Panc1 (cell line): Measurements from ENCODE around the gene NEK4. TPM values are rescaled to one million over a fixed set of nuclear protein-coding genes. Genes with fewer than 3 reads are reported as not detected.

Source experiments
- ATAC-seq: fragments of 200-7000 bp; cut with Tn5 transposase; 2 replicates; pipeline ENCODE4 v1.9.1; 2020; ENCODE audit warnings: mild to moderate bottlenecking, moderate library complexity
- BruUV-seq: library from RNA; stranded (reverse); fragments of 400-500 nt; replicated peaks from 2 replicates; lab custom pipeline; 2021; lab: Mats Ljungman, UMichigan
- CTCF ChIA-PET: fragments of 300-600 bp; sonication (Branson Sonifier 250); formaldehyde crosslinking; loops from one replicate; lab custom pipeline; 2022; ENCODE audit warnings: antibody characterized with exemption; lab: Charles Lee
- POLR2A ChIA-PET: fragments of 300-600 bp; sonication (Branson Sonifier 250); formaldehyde crosslinking; loops from one replicate; lab custom pipeline; 2022; ENCODE audit warnings: antibody characterized with exemption; lab: Charles Lee
- DNase-seq: peaks from one replicate; pipeline ENCODE4 v3.0.0-alpha.2; 2010; ENCODE audit warnings: low read depth, low spot score
- H3K27ac ChIP-seq: 2 replicates; pipeline ENCODE4 v1.5.1; 2011; ENCODE audit warnings: mild to moderate bottlenecking, low read length, inconsistent platforms
- H3K27me3 ChIP-seq: fragments of 200-500 bp; sonication (Bioruptor generic); 2 replicates; pipeline ENCODE4 v1.6.0; 2014; ENCODE audit warnings: low read length, inconsistent platforms; ENCODE audit not compliant: control insufficient read depth, insufficient read depth
- H3K36me3 ChIP-seq: fragments of 200-500 bp; sonication (Bioruptor generic); 2 replicates; pipeline ENCODE4 v1.5.1; 2014; ENCODE audit warnings: inconsistent platforms, mild to moderate bottlenecking, low read length, moderate library complexity; ENCODE audit not compliant: control insufficient read depth, insufficient read depth
- H3K4me1 ChIP-seq: 2 replicates; pipeline ENCODE4 v1.5.1; 2011; ENCODE audit warnings: inconsistent platforms, mild to moderate bottlenecking, low read length, moderate library complexity; ENCODE audit not compliant: control insufficient read depth, insufficient read depth
- H3K4me3 ChIP-seq, 2 experiments: 2 replicates each; pipeline ENCODE4 v1.5.1; 2011 to 2012; ENCODE audit warnings: low read depth in 2 of 2, low read length in 2 of 2, mild to moderate bottlenecking in 2 of 2, inconsistent platforms in 1 of 2, moderate library complexity in 1 of 2
- H3K9me3 ChIP-seq: fragments of 200-500 bp; sonication (Bioruptor generic); 2 replicates; pipeline ENCODE4 v1.5.1; 2014; ENCODE audit warnings: low read depth, mild to moderate bottlenecking, inconsistent platforms, low read length, moderate library complexity; ENCODE audit not compliant: control insufficient read depth, insufficient read depth
- POLR2AphosphoS5 ChIP-seq: IDR thresholded peaks from 2 replicates; pipeline ENCODE4 v1.6.1; 2012; ENCODE audit warnings: mild to moderate bottlenecking, low read depth, low read length, moderate library complexity
- REST ChIP-seq, 2 experiments: IDR thresholded peaks; 2 replicates each; pipeline ENCODE4 v1.6.1; 2011 to 2012; ENCODE audit warnings: low read depth in 2 of 2, control low read depth in 1 of 2, low read length in 1 of 2, mild to moderate bottlenecking in 1 of 2, moderate library complexity in 1 of 2; ENCODE audit not compliant: insufficient read depth in 1 of 2
- SIN3A ChIP-seq: IDR thresholded peaks from 2 replicates; pipeline ENCODE4 v1.6.1; 2012; ENCODE audit warnings: low read depth, mild to moderate bottlenecking, low read length, moderate library complexity, borderline replicate concordance; ENCODE audit not compliant: insufficient read depth
- TCF7L2 ChIP-seq: IDR thresholded peaks from 2 replicates; pipeline ENCODE4 v1.6.1; 2011; ENCODE audit warnings: mild to moderate bottlenecking, low read depth, low read length, inconsistent platforms
- in situ Hi-C: cut with HindIII; loops from 2 replicates; pipeline ENCODE4 v1.10.0; 2016; ENCODE audit warnings: low sequenced_read_pairs, low pct_unique_long_range_greater_than_20kb
- intact Hi-C: fragments of 100-400 bp; cut with micrococcal nuclease; formaldehyde crosslinking; loops from one replicate; pipeline ENCODE4 v1.10.0; 2022; ENCODE audit not compliant: unreplicated experiment
- total RNA-seq: library from RNA; stranded (reverse); gene quantifications from one replicate; pipeline ENCODE4 v1.2.1, GENCODE V29; 2021; ENCODE audit not compliant: unreplicated experiment
- TF ChIP-seq, protein P1 (sequence below): fragments of 450-650 bp; IDR thresholded peaks from 2 replicates; pipeline ENCODE4 v1.5.1; 2017; ENCODE audit warnings: mild to moderate bottlenecking

Gene NEK4
- total RNA-seq, 1 experiment from 2014 or later: 22.9 TPM

- no peaks in the 10 kb centered on the region for H3K9me3 ChIP-seq
- no peak within 1 kb of the TSS for H3K27ac ChIP-seq
- in situ Hi-C loops (no loop called here), intact Hi-C loops (no loop called here)
- H3K27me3 ChIP-seq: no peaks in the 10 kb centered on the region
- H3K4me3 ChIP-seq: no peak within 1 kb of the TSS
- TF ChIP-seq POLR2AphosphoS5: no peak
- TF ChIP-seq SIN3A: no peak
- no peak for TF ChIP-seq REST (IDR thresholded peaks at IDR 0.05; ENCODE audit: insufficient read depth in 1 of 2, low read depth in 2 of 2, low read length in 1 of 2)
- TF ChIP-seq TCF7L2: no peak
- TF ChIP-seq, protein P1, sequence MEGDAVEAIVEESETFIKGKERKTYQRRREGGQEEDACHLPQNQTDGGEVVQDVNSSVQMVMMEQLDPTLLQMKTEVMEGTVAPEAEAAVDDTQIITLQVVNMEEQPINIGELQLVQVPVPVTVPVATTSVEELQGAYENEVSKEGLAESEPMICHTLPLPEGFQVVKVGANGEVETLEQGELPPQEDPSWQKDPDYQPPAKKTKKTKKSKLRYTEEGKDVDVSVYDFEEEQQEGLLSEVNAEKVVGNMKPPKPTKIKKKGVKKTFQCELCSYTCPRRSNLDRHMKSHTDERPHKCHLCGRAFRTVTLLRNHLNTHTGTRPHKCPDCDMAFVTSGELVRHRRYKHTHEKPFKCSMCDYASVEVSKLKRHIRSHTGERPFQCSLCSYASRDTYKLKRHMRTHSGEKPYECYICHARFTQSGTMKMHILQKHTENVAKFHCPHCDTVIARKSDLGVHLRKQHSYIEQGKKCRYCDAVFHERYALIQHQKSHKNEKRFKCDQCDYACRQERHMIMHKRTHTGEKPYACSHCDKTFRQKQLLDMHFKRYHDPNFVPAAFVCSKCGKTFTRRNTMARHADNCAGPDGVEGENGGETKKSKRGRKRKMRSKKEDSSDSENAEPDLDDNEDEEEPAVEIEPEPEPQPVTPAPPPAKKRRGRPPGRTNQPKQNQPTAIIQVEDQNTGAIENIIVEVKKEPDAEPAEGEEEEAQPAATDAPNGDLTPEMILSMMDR: no peak
- ChIA-PET CTCF (no interaction called here), POLR2A (no interaction called here)
- no peaks in the 10 kb centered on the region for H3K36me3 ChIP-seq
- BruUV-seq: no TSS peak
- no peaks in the 10 kb centered on the region for H3K4me1 ChIP-seq
- no peak for ATAC-seq
- no peak for DNase-seq
Measured at GRCh38 chr3:52794612-52795099, 23.9 kb upstream of the NEK4 start, which contains the start of gene ITIH3. Gene ITIH3 (plus strand): TSS chr3:52794796. CDS start chr3:52794804, 8 bp downstream.

GRCh38 chr3:52793702-52794611 lies 23.2 kb upstream of the NEK4 start:
- DNase-seq: no peak
- ChIA-PET POLR2A (no interaction called here), CTCF (no interaction called here)
- intact Hi-C loops: no loop called here
- H3K27ac ChIP-seq: no peak overlapping the region
- H3K27me3 ChIP-seq: no peaks in the 10 kb centered on the region
- BruUV-seq: no TSS peak
- no peaks in the 10 kb centered on the region for H3K9me3 ChIP-seq
- no peak for ATAC-seq
- H3K4me3 ChIP-seq: no peak overlapping the region
- no peaks in the 10 kb centered on the region for H3K36me3 ChIP-seq
- H3K4me1 ChIP-seq: no peaks in the 10 kb centered on the region
- in situ Hi-C loops: no loop called here
- TF ChIP-seq REST (IDR thresholded peaks at IDR 0.05; ENCODE audit: insufficient read depth in 1 of 2, low read depth in 2 of 2, low read length in 1 of 2) (no peak), SIN3A (no peak), TCF7L2 (no peak), POLR2AphosphoS5 (no peak)
- TF ChIP-seq, protein P1: no peak
